GM12878 (cell line): Measurements from ENCODE around the gene PIPOX.

Experiments used
- CTCF ChIP-seq, 3 experiments: IDR thresholded peaks in 2 of 3; conservative IDR thresholded peaks in 1 of 3; 2 replicates each; pipeline ENCODE4 v1.5.1; 2011; ENCODE audit warnings: low read depth in 3 of 3, low read length in 3 of 3, mild to moderate bottlenecking in 3 of 3, control low read depth in 2 of 3, moderate library complexity in 2 of 3, inconsistent platforms in 1 of 3, mixed read lengths in 1 of 3; ENCODE audit not compliant: control insufficient read depth in 2 of 3, insufficient read depth in 1 of 3; ENCODE audit errors: extremely low read depth in 1 of 3
- ESRRA ChIP-seq: IDR thresholded peaks from 2 replicates; pipeline ENCODE4 v1.6.1; 2012; ENCODE audit warnings: mild to moderate bottlenecking, low read length, improper control_type of control experiment
- EZH2 ChIP-seq: IDR thresholded peaks from 2 replicates; pipeline ENCODE4 v1.6.1; 2012; ENCODE audit warnings: low read depth, mild to moderate bottlenecking, control low read depth, inconsistent platforms, low read length, borderline replicate concordance; ENCODE audit not compliant: control insufficient read depth
- POLR2A ChIP-seq: IDR thresholded peaks from 2 replicates; pipeline ENCODE4 v1.6.1; 2011; ENCODE audit warnings: low read depth, mild to moderate bottlenecking, low read length
- RCOR1 ChIP-seq: conservative IDR thresholded peaks from 2 replicates; pipeline ENCODE4 v1.6.1; 2012; ENCODE audit warnings: low read depth, low read length, improper control_type of control experiment
- SMAD1 ChIP-seq: fragments of 450-650 bp; IDR thresholded peaks from 2 replicates; pipeline ENCODE4 v1.6.1; 2018; ENCODE audit warnings: mild to moderate bottlenecking, low read depth; ENCODE audit not compliant: partially characterized antibody
- TAF1 ChIP-seq: IDR thresholded peaks from 2 replicates; pipeline ENCODE4 v1.6.1; 2011; ENCODE audit warnings: mild to moderate bottlenecking, low read depth, low read length, borderline replicate concordance
- TCF12 ChIP-seq: IDR thresholded peaks from 2 replicates; pipeline ENCODE4 v1.6.1; 2011; ENCODE audit warnings: low read depth, mild to moderate bottlenecking, low read length
- ZNF274 ChIP-seq: IDR thresholded peaks from one replicate; pipeline ENCODE4 v1.8.0; 2011; ENCODE audit not compliant: insufficient read length, insufficient read depth

DNA sequence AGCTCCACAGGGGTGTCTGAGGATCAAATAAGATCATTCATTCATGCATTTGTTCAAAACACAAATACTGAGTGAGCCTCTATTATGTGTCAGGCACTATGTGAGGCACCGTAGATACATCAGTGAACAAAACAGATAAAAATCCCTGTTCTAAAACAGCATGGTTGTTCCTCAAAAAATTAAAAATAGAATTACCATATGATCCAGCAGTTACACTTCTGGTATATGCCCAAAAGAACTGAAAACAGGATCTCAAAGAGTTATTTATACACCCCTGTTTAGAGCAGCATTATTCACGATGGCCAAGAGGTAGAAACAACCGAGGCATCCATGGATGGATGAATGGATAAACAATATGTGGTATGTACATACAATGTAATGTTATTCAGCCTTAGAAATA, 15.4 kb downstream of the PIPOX start:
- TF ChIP-seq TCF12 = no peak
- no peak for TF ChIP-seq EZH2
- TF ChIP-seq SMAD1 = no peak
- TF ChIP-seq CTCF (IDR thresholded peaks at IDR 0.05 in 2 of 3, conservative IDR thresholded peaks at IDR 0.05 in 1 of 3; ENCODE audit: control insufficient read depth in 2 of 3, extremely low read depth in 1 of 3, insufficient read depth in 1 of 3, low read depth in 3 of 3, low read length in 3 of 3) = no peak
- no peak for TF ChIP-seq RCOR1
- no peak for TF ChIP-seq ESRRA
- no peak for TF ChIP-seq ZNF274
- no peak for TF ChIP-seq POLR2A
- no peak for TF ChIP-seq TAF1
